IMR-90 (cell line): ENCODE results near the gene RAPSN. TPM values are rescaled to one million over a fixed set of nuclear protein-coding genes. Genes with fewer than 3 reads are reported as not detected.

Experiments
- ATAC-seq: fragments of 200-7000 bp; cut with Tn5 transposase; 2 replicates; pipeline ENCODE4 v1.9.1; 2020; ENCODE audit warnings: low read depth, mild to moderate bottlenecking, moderate library complexity
- BruUV-seq: library from RNA; stranded (reverse); fragments of 400-500 nt; replicated peaks from 2 replicates; lab custom pipeline; 2021; lab: Mats Ljungman, UMichigan
- CTCF ChIA-PET: fragments of 300-600 bp; formaldehyde crosslinking; extraction: SDS; loops from one replicate; lab custom pipeline; 2021; ENCODE audit warnings: antibody characterized with exemption; lab: Yijun Ruan, JAX
- POLR2A ChIA-PET: fragments of 300-600 bp; sonication (Branson Sonifier 250); formaldehyde crosslinking; loops from one replicate; lab custom pipeline; 2022; ENCODE audit warnings: antibody characterized with exemption; ENCODE audit not compliant: unreplicated experiment; lab: Charles Lee
- DNase-seq: peaks from one replicate; pipeline ENCODE4 v3.0.0; 2013
- H2AFZ ChIP-seq: replicated peaks from 2 replicates; pipeline ENCODE3; 2013; ENCODE audit warnings: low read length, mild to moderate bottlenecking; ENCODE audit not compliant: poor library complexity
- H2AK5ac ChIP-seq: 2 replicates; pipeline ENCODE4 v1.6.1; 2013; ENCODE audit warnings: low read depth, low read length, inconsistent platforms
- H2AK9ac ChIP-seq: replicated peaks from 2 replicates; pipeline ENCODE3; 2013; ENCODE audit warnings: mild to moderate bottlenecking, low read depth, low read length, moderate library complexity; ENCODE audit not compliant: poor library complexity
- H2BK120ac ChIP-seq: 2 replicates; pipeline ENCODE4 v1.6.1; 2013; ENCODE audit warnings: low read depth, low read length, inconsistent platforms
- H2BK15ac ChIP-seq: 3 replicates; pipeline ENCODE4 v1.6.1; 2013; ENCODE audit warnings: low read depth, low read length, inconsistent platforms
- H2BK20ac ChIP-seq: 2 replicates; pipeline ENCODE4 v1.6.1; 2013; ENCODE audit warnings: low read depth, mild to moderate bottlenecking, inconsistent platforms, low read length, moderate library complexity
- H2BK5ac ChIP-seq: 2 replicates; pipeline ENCODE4 v1.6.1; 2013; ENCODE audit warnings: mild to moderate bottlenecking, low read depth, low read length, inconsistent platforms; ENCODE audit not compliant: poor library complexity, severe bottlenecking
- H3K14ac ChIP-seq: replicated peaks from 2 replicates; pipeline ENCODE4 v1.6.1; 2013; ENCODE audit warnings: low read depth, low read length, inconsistent platforms
- H3K18ac ChIP-seq: 2 replicates; pipeline ENCODE4 v1.6.1; 2013; ENCODE audit warnings: low read depth, low read length, control low read depth
- H3K23ac ChIP-seq: 2 replicates; pipeline ENCODE4 v1.6.1; 2013; ENCODE audit warnings: low read depth, low read length, inconsistent platforms
- H3K27ac ChIP-seq: 2 replicates; pipeline ENCODE4 v1.5.1; 2013; ENCODE audit warnings: mild to moderate bottlenecking, control low read depth, low read length; ENCODE audit not compliant: insufficient read depth
- H3K27me3 ChIP-seq: 2 replicates; pipeline ENCODE4 v1.6.1; 2013; ENCODE audit warnings: low read length; ENCODE audit not compliant: control insufficient read depth, insufficient read depth
- H3K36me3 ChIP-seq: 2 replicates; pipeline ENCODE4 v1.6.1; 2013; ENCODE audit warnings: low read length, mixed read lengths; ENCODE audit not compliant: control insufficient read depth, insufficient read depth
- H3K4ac ChIP-seq: 2 replicates; pipeline ENCODE4 v1.6.1; 2013; ENCODE audit warnings: low read depth, low read length, inconsistent platforms
- H3K4me1 ChIP-seq: 2 replicates; pipeline ENCODE4 v1.6.1; 2013; ENCODE audit warnings: low read length, mixed read lengths; ENCODE audit not compliant: control insufficient read depth, insufficient read depth
- H3K4me2 ChIP-seq: 2 replicates; pipeline ENCODE4 v1.6.1; 2013; ENCODE audit warnings: low read depth, mild to moderate bottlenecking, control low read depth, low read length, moderate library complexity
- H3K4me3 ChIP-seq: 2 replicates; pipeline ENCODE4 v1.5.1; 2013; ENCODE audit warnings: low read depth, mild to moderate bottlenecking, control low read depth, low read length, moderate library complexity; ENCODE audit not compliant: insufficient read depth
- H3K56ac ChIP-seq: 2 replicates; pipeline ENCODE4 v1.6.1; 2013; ENCODE audit warnings: low read length, inconsistent platforms; ENCODE audit not compliant: insufficient read depth; ENCODE audit errors: extremely low read depth
- H3K79me1 ChIP-seq, 2 experiments: 2 replicates each; pipeline ENCODE4 v1.6.1; 2013; ENCODE audit warnings: low read length in 2 of 2, inconsistent platforms in 1 of 2, low read depth in 1 of 2
- H3K9ac ChIP-seq: 2 replicates; pipeline ENCODE4 v1.6.1; 2013; ENCODE audit warnings: low read depth, low read length, control low read depth
- H3K9me1 ChIP-seq: 2 replicates; pipeline ENCODE4 v1.6.1; 2013; ENCODE audit warnings: low read length, inconsistent platforms; ENCODE audit not compliant: insufficient read depth
- H3K9me3 ChIP-seq: 2 replicates; pipeline ENCODE4 v1.6.1; 2013; ENCODE audit warnings: low read length; ENCODE audit not compliant: control insufficient read depth, insufficient read depth
- H4K20me1 ChIP-seq: 2 replicates; pipeline ENCODE4 v1.6.1; 2013; ENCODE audit warnings: low read length, inconsistent platforms; ENCODE audit not compliant: insufficient read depth
- H4K5ac ChIP-seq: 2 replicates; pipeline ENCODE4 v1.6.1; 2013; ENCODE audit warnings: mild to moderate bottlenecking, low read depth, low read length, control low read depth
- H4K8ac ChIP-seq, 2 experiments: 2 replicates each; pipeline ENCODE4 v1.6.1; 2013; ENCODE audit warnings: low read depth in 2 of 2, low read length in 2 of 2, control low read depth in 1 of 2, inconsistent platforms in 1 of 2
- H4K91ac ChIP-seq: 2 replicates; pipeline ENCODE4 v1.6.1; 2013; ENCODE audit warnings: low read depth, low read length, inconsistent platforms; ENCODE audit not compliant: insufficient read depth
- BHLHE40 ChIP-seq: fragments of 150-350 bp; IDR thresholded peaks from 2 replicates; pipeline ENCODE4 v1.6.1; 2016; ENCODE audit warnings: mild to moderate bottlenecking, low read depth, low read length
- CHD1 ChIP-seq: IDR thresholded peaks from 2 replicates; pipeline ENCODE4 v1.6.1; 2012; ENCODE audit warnings: low read depth, low read length, improper control_type of control experiment
- MAFK ChIP-seq: IDR thresholded peaks from 2 replicates; pipeline ENCODE4 v1.6.1; 2012; ENCODE audit warnings: low read depth, low read length, improper control_type of control experiment
- MXI1 ChIP-seq: IDR thresholded peaks from 2 replicates; pipeline ENCODE4 v1.6.1; 2012; ENCODE audit warnings: low read depth, mild to moderate bottlenecking, low read length, moderate library complexity, borderline replicate concordance
- NFE2L2 ChIP-seq: fragments of 150-350 bp; IDR thresholded peaks from 2 replicates; pipeline ENCODE4 v1.6.1; 2016; ENCODE audit warnings: low read depth, mild to moderate bottlenecking, low read length
- POLR2A ChIP-seq: IDR thresholded peaks from 2 replicates; pipeline ENCODE4 v1.6.1; 2012; ENCODE audit warnings: mild to moderate bottlenecking, low read depth, low read length
- RAD21 ChIP-seq: IDR thresholded peaks from 2 replicates; pipeline ENCODE4 v1.6.1; 2012; ENCODE audit warnings: low read length, improper control_type of control experiment
- RCOR1 ChIP-seq: IDR thresholded peaks from 2 replicates; pipeline ENCODE4 v1.6.1; 2012; ENCODE audit warnings: mild to moderate bottlenecking, low read length, improper control_type of control experiment; ENCODE audit not compliant: insufficient replicate concordance
- RFX5 ChIP-seq: IDR thresholded peaks from 2 replicates; pipeline ENCODE4 v1.8.0; 2012; ENCODE audit warnings: low read depth, mild to moderate bottlenecking, low read length, moderate library complexity
- WGBS, 2 experiments: methylation state at CpG; one replicate each; pipeline versions ENCODE4 v1.1.5 to v1.1.7; 2013; ENCODE audit warnings: missing lambda C conversion rate in 2 of 2; ENCODE audit not compliant: insufficient read length in 1 of 2; ENCODE audit errors: extremely low coverage in 2 of 2; 5-methylcytosine and 5-hydroxymethylcytosine counted together
- dilution Hi-C: fragments of 300-500 bp; cut with HindIII; formaldehyde crosslinking; loops from one replicate; pipeline ENCODE4 v1.14.3; 2018; ENCODE audit warnings: low sequenced_read_pairs; ENCODE audit not compliant: unreplicated experiment
- in situ Hi-C: fragments of 300-500 bp; cut with MboI; formaldehyde crosslinking; loops from 3 replicates; pipeline ENCODE4 v1.14.3; 2019; ENCODE audit warnings: low sequenced_read_pairs, inconsistent platforms, mixed read lengths
- intact Hi-C: fragments of 100-400 bp; cut with micrococcal nuclease; formaldehyde crosslinking; loops from 2 replicates; pipeline ENCODE4 v1.10.0; 2022
- polyA plus RNA-seq, 3 experiments: library from polyadenylated mRNA; depleted of rRNA; stranded (reverse); fragments of >200 nt; gene quantifications; 2 replicates each; pipeline ENCODE4 v1.2.3, GENCODE V29; 2012; ENCODE audit warnings: low replicate concordance in 1 of 3
- total RNA-seq: library from RNA; depleted of rRNA; stranded (reverse); fragments of >200 nt; gene quantifications from 2 replicates; pipeline ENCODE4 v1.2.3, GENCODE V29; 2012
- TF ChIP-seq, protein P1 (sequence below): conservative IDR thresholded peaks from 2 replicates; pipeline ENCODE4 v1.5.1; 2012; ENCODE audit warnings: mild to moderate bottlenecking, low read depth, low read length, improper control_type of control experiment
- TF ChIP-seq, protein P2 (sequence below): fragments of 150-350 bp; IDR thresholded peaks from 2 replicates; pipeline ENCODE4 v1.6.1; 2016; ENCODE audit warnings: low read depth, mild to moderate bottlenecking, low read length, moderate library complexity, borderline replicate concordance

The RAPSN gene
- total and polyA plus RNA-seq, 2 of the 4 experiments (the other 2 are of a cell fraction), result 0.03 TPM; not detected in 1

DNA sequence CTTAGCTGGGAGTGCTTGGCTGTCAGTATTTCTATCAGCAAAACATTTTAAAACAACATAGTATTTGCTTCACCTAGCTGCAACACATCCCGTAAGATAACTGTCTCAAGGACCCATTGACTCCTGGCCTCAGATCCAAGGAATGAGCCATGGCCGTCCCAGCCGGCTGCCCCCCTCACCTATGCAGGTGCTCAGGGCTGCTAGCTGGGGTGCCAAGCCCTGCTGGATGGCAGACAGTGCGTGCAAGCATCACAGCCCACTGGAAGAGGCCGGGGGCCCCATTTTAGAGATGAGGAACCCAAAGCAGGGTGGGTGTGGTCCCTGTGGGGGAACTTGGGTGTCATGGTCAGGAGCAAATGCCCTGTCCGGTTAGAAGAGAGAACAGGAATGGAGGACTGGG, 31.2 kb downstream of the RAPSN start:
- no peak for DNase-seq
- Histone ChIP-seq H2BK15ac (no peak overlapping the region; the same call in 2 of the 3 replicates), H3K4me3 (no peak overlapping the region), H4K20me1 (peaks cover 7% of the 10 kb centered on the region; the same call in 1 of the 2 replicates), H2AFZ (no peak overlapping the region), H2BK5ac (peak overlapping the region; percentile 14), H3K56ac (no peak overlapping the region), H4K8ac (peak overlapping the region; percentile 52 to 53; a peak in 2 of 4 replicates), H2BK120ac (no peak overlapping the region), H3K14ac (no peak overlapping the region), H3K79me1 (peaks cover 30 to 67% of the 10 kb centered on the region in 2 experiments; a peak in 3 of 4 replicates), H3K9ac (no peak overlapping the region; the same call in 1 of the 2 replicates), H3K4me1 (peaks cover 40% of the 10 kb centered on the region), H3K18ac (no peak overlapping the region), H4K91ac (peak overlapping the region; percentile 6; the same call in 1 of the 2 replicates), H3K27ac (peak overlapping the region; percentile 87), H3K9me1 (peaks cover 6% of the 10 kb centered on the region; the same call in 1 of the 2 replicates), H3K27me3 (no peaks in the 10 kb centered on the region), H3K23ac (no peak overlapping the region), H3K36me3 (peaks cover 72% of the 10 kb centered on the region), H3K4ac (peak overlapping the region; percentile 41), H3K9me3 (no peaks in the 10 kb centered on the region), H4K5ac (0 out of 2 replicates have a peak overlapping the region, but pooled peaks have one; percentile 27), H3K4me2 (no peak overlapping the region), H2AK5ac (peak overlapping the region; percentile 20; the same call in 1 of the 2 replicates), H2BK20ac (no peak overlapping the region; the same call in 1 of the 2 replicates), H2AK9ac (no peak overlapping the region)
- dilution Hi-C loops (no loop called here), in situ Hi-C loops (no loop called here), intact Hi-C loops (no loop called here)
- no peak for ATAC-seq
- POLR2A ChIA-PET, result no interaction called here
- BruUV-seq, result no TSS peak
- CTCF ChIA-PET, result no interaction called here
- 90% methylated on average over 6 of the region's 6 CpGs; no CpG with 5 or more reads in 1 of the 2 experiments for WGBS, 2 experiments
- no peak for TF ChIP-seq MXI1
- no peak for TF ChIP-seq NFE2L2
- TF ChIP-seq BHLHE40, result no peak
- TF ChIP-seq, protein P1, sequence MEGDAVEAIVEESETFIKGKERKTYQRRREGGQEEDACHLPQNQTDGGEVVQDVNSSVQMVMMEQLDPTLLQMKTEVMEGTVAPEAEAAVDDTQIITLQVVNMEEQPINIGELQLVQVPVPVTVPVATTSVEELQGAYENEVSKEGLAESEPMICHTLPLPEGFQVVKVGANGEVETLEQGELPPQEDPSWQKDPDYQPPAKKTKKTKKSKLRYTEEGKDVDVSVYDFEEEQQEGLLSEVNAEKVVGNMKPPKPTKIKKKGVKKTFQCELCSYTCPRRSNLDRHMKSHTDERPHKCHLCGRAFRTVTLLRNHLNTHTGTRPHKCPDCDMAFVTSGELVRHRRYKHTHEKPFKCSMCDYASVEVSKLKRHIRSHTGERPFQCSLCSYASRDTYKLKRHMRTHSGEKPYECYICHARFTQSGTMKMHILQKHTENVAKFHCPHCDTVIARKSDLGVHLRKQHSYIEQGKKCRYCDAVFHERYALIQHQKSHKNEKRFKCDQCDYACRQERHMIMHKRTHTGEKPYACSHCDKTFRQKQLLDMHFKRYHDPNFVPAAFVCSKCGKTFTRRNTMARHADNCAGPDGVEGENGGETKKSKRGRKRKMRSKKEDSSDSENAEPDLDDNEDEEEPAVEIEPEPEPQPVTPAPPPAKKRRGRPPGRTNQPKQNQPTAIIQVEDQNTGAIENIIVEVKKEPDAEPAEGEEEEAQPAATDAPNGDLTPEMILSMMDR, result no peak
- no peak for TF ChIP-seq CHD1
- TF ChIP-seq, protein P2, sequence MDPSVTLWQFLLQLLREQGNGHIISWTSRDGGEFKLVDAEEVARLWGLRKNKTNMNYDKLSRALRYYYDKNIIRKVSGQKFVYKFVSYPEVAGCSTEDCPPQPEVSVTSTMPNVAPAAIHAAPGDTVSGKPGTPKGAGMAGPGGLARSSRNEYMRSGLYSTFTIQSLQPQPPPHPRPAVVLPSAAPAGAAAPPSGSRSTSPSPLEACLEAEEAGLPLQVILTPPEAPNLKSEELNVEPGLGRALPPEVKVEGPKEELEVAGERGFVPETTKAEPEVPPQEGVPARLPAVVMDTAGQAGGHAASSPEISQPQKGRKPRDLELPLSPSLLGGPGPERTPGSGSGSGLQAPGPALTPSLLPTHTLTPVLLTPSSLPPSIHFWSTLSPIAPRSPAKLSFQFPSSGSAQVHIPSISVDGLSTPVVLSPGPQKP, result no peak
- no peak for TF ChIP-seq MAFK
- no peak for TF ChIP-seq RCOR1
- TF ChIP-seq RAD21, result no peak
- no peak for TF ChIP-seq RFX5
- TF ChIP-seq POLR2A, result no peak
